HT-29 (cell line): ENCODE measurements around the gene SHOC2. TPM values are rescaled to one million over a fixed set of nuclear protein-coding genes. Genes with fewer than 3 reads are reported as not detected.

ENCODE experiments used
- DNase-seq: peaks from one replicate; pipeline ENCODE4 v3.0.0-alpha.2; 2015; ENCODE audit warnings: low spot score
- total RNA-seq: library from RNA; depleted of rRNA; stranded (reverse); fragments of >200 nt; shearing (Covaris generic); gene quantifications from 2 replicates; pipeline ENCODE4 v1.2.3, GENCODE V29; 2014

SHOC2 gene
- total RNA-seq, 1 experiment from 2014 or later = 6.4 TPM

GRCh38 chr10:110946496-110946895, 27.1 kb downstream of the SHOC2 start:
- DNase-seq = no peak

- DNase-seq = no peak
Measured at GRCh38 chr10:110947061-110947595, 27.7 kb downstream of the SHOC2 start.

GRCh38 chr10:110951381-110951780, 32.0 kb downstream of the SHOC2 start:
- DNase-seq = no peak

GRCh38 chr10:110957606-110958005, 38.2 kb downstream of the SHOC2 start:
- DNase-seq = no peak

GRCh38 chr10:110959379-110960332, 40.3 kb downstream of the SHOC2 start:
- no peak for DNase-seq

GRCh38 chr10:110960333-110960712, 40.9 kb downstream of the SHOC2 start:
- DNase-seq = no peak

GRCh38 chr10:110962443-110962842, 43.0 kb downstream of the SHOC2 start:
- DNase-seq = no peak

- DNase-seq = no peak
Measured at GRCh38 chr10:110963162-110963561, 43.8 kb downstream of the SHOC2 start.

- no peak for DNase-seq
Measured at GRCh38 chr10:110964681-110965080, 45.3 kb downstream of the SHOC2 start.

GRCh38 chr10:110965216-110965615, 45.8 kb downstream of the SHOC2 start:
- no peak for DNase-seq

GRCh38 chr10:110966146-110966545, 46.7 kb downstream of the SHOC2 start:
- no peak for DNase-seq

GRCh38 chr10:110967009-110967630, 47.7 kb downstream of the SHOC2 start:
- no peak for DNase-seq

- no peak for DNase-seq
Measured at GRCh38 chr10:110967645-110968044, 48.2 kb downstream of the SHOC2 start.

GRCh38 chr10:110969183-110969582, 49.8 kb downstream of the SHOC2 start:
- no peak for DNase-seq

GRCh38 chr10:110971638-110972037, 52.2 kb downstream of the SHOC2 start:
- DNase-seq = no peak

GRCh38 chr10:110972231-110973134, 53.1 kb downstream of the SHOC2 start:
- DNase-seq = no peak

GRCh38 chr10:110973400-110973799, 54.0 kb downstream of the SHOC2 start:
- DNase-seq = no peak

- DNase-seq = no peak
Measured at GRCh38 chr10:110976577-110976976, 57.2 kb downstream of the SHOC2 start.

GRCh38 chr10:110977662-110978061, 58.3 kb downstream of the SHOC2 start:
- DNase-seq = no peak

GRCh38 chr10:110978204-110978603, 58.8 kb downstream of the SHOC2 start:
- no peak for DNase-seq

- no peak for DNase-seq
Measured at GRCh38 chr10:110979611-110980010, 60.2 kb downstream of the SHOC2 start.

GRCh38 chr10:110980807-110981206, 61.4 kb downstream of the SHOC2 start:
- DNase-seq = no peak
